ENCODE measurements around the gene FBXO47. TPM values are rescaled to one million over a fixed set of nuclear protein-coding genes. Genes with fewer than 3 reads are reported as not detected.

The FBXO47 gene
- total and polyA plus RNA-seq, 9 of the 15 experiments (the other 6 are each of a cell fraction or from before 2014, with no cell fraction given), result not detected

DNA sequence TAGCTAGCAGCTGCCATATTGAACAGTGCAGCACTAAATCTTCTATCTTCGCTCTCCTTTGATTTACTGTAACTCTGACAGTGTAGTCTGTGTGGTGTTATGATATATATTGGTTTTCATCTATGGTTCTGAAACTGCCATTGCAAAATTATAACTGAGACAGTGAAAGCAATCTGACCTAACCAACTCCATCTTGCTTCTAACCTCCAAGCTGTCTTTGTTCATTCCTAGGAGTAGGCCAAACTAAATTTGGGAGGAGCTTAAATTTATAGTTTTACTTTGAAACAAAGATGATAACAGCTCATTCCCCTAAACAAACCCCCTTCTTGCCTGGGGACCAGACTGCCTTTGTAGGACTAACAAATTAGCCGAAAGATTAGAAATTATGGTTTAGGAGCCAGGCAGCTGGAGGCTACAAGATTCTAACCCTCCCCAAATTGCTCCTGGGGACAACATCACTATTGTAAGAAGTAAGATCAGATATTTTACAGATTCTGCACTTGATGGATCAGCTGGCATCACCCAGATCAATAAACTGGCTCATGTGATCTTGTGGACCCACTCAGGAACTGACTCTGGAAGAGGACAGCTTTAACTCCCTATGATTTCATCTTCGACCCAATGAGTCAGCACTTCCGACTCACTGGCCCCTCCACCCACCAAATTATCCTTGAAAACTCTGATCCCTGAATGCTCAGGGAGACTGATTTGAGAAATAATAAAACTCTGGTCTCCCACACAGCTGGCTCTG is 47.0 kb upstream of the FBXO47 start (continued):
- TF ChIP-seq, protein P1, sequence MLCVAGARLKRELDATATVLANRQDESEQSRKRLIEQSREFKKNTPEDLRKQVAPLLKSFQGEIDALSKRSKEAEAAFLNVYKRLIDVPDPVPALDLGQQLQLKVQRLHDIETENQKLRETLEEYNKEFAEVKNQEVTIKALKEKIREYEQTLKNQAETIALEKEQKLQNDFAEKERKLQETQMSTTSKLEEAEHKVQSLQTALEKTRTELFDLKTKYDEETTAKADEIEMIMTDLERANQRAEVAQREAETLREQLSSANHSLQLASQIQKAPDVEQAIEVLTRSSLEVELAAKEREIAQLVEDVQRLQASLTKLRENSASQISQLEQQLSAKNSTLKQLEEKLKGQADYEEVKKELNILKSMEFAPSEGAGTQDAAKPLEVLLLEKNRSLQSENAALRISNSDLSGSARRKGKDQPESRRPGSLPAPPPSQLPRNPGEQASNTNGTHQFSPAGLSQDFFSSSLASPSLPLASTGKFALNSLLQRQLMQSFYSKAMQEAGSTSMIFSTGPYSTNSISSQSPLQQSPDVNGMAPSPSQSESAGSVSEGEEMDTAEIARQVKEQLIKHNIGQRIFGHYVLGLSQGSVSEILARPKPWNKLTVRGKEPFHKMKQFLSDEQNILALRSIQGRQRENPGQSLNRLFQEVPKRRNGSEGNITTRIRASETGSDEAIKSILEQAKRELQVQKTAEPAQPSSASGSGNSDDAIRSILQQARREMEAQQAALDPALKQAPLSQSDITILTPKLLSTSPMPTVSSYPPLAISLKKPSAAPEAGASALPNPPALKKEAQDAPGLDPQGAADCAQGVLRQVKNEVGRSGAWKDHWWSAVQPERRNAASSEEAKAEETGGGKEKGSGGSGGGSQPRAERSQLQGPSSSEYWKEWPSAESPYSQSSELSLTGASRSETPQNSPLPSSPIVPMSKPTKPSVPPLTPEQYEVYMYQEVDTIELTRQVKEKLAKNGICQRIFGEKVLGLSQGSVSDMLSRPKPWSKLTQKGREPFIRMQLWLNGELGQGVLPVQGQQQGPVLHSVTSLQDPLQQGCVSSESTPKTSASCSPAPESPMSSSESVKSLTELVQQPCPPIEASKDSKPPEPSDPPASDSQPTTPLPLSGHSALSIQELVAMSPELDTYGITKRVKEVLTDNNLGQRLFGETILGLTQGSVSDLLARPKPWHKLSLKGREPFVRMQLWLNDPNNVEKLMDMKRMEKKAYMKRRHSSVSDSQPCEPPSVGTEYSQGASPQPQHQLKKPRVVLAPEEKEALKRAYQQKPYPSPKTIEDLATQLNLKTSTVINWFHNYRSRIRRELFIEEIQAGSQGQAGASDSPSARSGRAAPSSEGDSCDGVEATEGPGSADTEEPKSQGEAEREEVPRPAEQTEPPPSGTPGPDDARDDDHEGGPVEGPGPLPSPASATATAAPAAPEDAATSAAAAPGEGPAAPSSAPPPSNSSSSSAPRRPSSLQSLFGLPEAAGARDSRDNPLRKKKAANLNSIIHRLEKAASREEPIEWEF (CRISPR knock-in tag; IDR thresholded peaks at IDR 0.05), result peak; percentile 91
- TF ChIP-seq FOXK1 (CRISPR knock-in tag; IDR thresholded peaks at IDR 0.05; ENCODE audit: borderline replicate concordance), result no peak
- no peak for TF ChIP-seq HMGN3 (IDR thresholded peaks at IDR 0.05; ENCODE audit: borderline replicate concordance, extremely low read depth, insufficient read length, low read depth, low read length)
- 0 out of 2 replicates have a peak, but pooled peaks have one; percentile 24 for TF ChIP-seq ZBTB7A (IDR thresholded peaks at IDR 0.05; ENCODE audit: borderline replicate concordance, control insufficient read depth, low read depth, low read length)
- no peak for TF ChIP-seq TGIF2 (CRISPR knock-in tag; IDR thresholded peaks at IDR 0.05)
- TF ChIP-seq MTA1 (IDR thresholded peaks at IDR 0.05; ENCODE audit: borderline replicate concordance), result no peak; the same call in 1 of the 2 replicates
- TF ChIP-seq ZNF143 (CRISPR knock-in tag; IDR thresholded peaks at IDR 0.05), result no peak
- peak; percentile 92 for TF ChIP-seq RFX7 (CRISPR knock-in tag; IDR thresholded peaks at IDR 0.05)
- no peak for TF ChIP-seq NELFE (IDR thresholded peaks at IDR 0.05; ENCODE audit: insufficient read depth, insufficient read length)
- TF ChIP-seq, protein P2, sequence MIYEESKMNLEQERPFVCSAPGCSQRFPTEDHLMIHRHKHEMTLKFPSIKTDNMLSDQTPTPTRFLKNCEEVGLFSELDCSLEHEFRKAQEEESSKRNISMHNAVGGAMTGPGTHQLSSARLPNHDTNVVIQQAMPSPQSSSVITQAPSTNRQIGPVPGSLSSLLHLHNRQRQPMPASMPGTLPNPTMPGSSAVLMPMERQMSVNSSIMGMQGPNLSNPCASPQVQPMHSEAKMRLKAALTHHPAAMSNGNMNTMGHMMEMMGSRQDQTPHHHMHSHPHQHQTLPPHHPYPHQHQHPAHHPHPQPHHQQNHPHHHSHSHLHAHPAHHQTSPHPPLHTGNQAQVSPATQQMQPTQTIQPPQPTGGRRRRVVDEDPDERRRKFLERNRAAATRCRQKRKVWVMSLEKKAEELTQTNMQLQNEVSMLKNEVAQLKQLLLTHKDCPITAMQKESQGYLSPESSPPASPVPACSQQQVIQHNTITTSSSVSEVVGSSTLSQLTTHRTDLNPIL (CRISPR knock-in tag; IDR thresholded peaks at IDR 0.05), result peak; percentile 97
- TF ChIP-seq ZKSCAN3 (CRISPR knock-in tag; IDR thresholded peaks at IDR 0.05), result peak; percentile 84
- TF ChIP-seq, protein P3, sequence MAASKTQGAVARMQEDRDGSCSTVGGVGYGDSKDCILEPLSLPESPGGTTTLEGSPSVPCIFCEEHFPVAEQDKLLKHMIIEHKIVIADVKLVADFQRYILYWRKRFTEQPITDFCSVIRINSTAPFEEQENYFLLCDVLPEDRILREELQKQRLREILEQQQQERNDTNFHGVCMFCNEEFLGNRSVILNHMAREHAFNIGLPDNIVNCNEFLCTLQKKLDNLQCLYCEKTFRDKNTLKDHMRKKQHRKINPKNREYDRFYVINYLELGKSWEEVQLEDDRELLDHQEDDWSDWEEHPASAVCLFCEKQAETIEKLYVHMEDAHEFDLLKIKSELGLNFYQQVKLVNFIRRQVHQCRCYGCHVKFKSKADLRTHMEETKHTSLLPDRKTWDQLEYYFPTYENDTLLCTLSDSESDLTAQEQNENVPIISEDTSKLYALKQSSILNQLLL (CRISPR knock-in tag; IDR thresholded peaks at IDR 0.05; ENCODE audit: borderline replicate concordance), result no peak
- peak; percentile 94 for TF ChIP-seq ZNF140 (CRISPR knock-in tag; IDR thresholded peaks at IDR 0.05)
- TF ChIP-seq ZNF75A (CRISPR knock-in tag; IDR thresholded peaks at IDR 0.05), result peak; percentile 79; the same call in 1 of the 2 replicates
- TF ChIP-seq BRF1 (IDR thresholded peaks at IDR 0.05; ENCODE audit: borderline replicate concordance, extremely low read depth, insufficient read length), result no peak
- no peak for TF ChIP-seq PCBP2 (IDR thresholded peaks at IDR 0.05; ENCODE audit: low read depth, low read length, poor library complexity, severe bottlenecking)
- TF ChIP-seq, protein P4, sequence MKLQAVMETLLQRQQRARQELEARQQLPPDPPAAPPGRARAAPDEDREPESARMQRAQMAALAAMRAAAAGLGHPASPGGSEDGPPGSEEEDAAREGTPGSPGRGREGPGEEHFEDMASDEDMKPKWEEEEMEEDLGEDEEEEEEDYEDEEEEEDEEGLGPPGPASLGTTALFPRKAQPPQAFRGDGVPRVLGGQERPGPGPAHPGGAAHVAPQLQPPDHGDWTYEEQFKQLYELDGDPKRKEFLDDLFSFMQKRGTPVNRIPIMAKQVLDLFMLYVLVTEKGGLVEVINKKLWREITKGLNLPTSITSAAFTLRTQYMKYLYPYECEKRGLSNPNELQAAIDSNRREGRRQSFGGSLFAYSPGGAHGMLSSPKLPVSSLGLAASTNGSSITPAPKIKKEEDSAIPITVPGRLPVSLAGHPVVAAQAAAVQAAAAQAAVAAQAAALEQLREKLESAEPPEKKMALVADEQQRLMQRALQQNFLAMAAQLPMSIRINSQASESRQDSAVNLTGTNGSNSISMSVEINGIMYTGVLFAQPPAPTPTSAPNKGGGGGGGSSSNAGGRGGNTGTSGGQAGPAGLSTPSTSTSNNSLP (IDR thresholded peaks at IDR 0.05; ENCODE audit: borderline replicate concordance, low read depth, low read length), result 0 out of 2 replicates have a peak, but pooled peaks have one; percentile 55

All from K562 (cell line).